Stimulated activated CD8-positive, alpha-beta memory T cell treated with anti-CD3 and anti-CD28 coated beads, Interleukin-7, amount 100 ng/mL, for 48 hours (primary cell): ENCODE measurements around the gene TRIM15.
A peak's percentile ranks its signal among the peaks of the same experiment; 100 is the strongest.

Experiments
- DNase-seq, 2 donors: peaks; one replicate each; pipeline ENCODE4 v3.0.0-alpha.2; 2020; ENCODE audit warnings: low read depth in 1 of 2; ENCODE audit errors: extremely low read depth in 1 of 2

TRIM15 gene

GRCh38 chr6:30194797-30195690 lies 31.7 kb downstream of the TRIM15 start:
- no peak for DNase-seq

- no peak for DNase-seq
Observed at GRCh38 chr6:30195951-30196350, 32.6 kb downstream of the TRIM15 start.

- DNase-seq: no peak
Observed at GRCh38 chr6:30196376-30196775, 33.0 kb downstream of the TRIM15 start.

- DNase-seq: no peak
Observed at GRCh38 chr6:30198166-30199084, 35.1 kb downstream of the TRIM15 start.

GRCh38 chr6:30200551-30201281 lies 37.4 kb downstream of the TRIM15 start:
- no peak for DNase-seq

GRCh38 chr6:30202366-30202765 lies 39.0 kb downstream of the TRIM15 start:
- DNase-seq: no peak

GRCh38 chr6:30204116-30204515 lies 40.8 kb downstream of the TRIM15 start:
- no peak for DNase-seq

- no peak for DNase-seq
Observed at GRCh38 chr6:30206152-30206551, 42.8 kb downstream of the TRIM15 start.

GRCh38 chr6:30206799-30207618 lies 43.7 kb downstream of the TRIM15 start:
- DNase-seq: no peak

GRCh38 chr6:30207619-30208295 lies 44.4 kb downstream of the TRIM15 start:
- DNase-seq: no peak

GRCh38 chr6:30211306-30211705 lies 48.0 kb downstream of the TRIM15 start:
- no peak for DNase-seq

GRCh38 chr6:30211899-30212298 lies 48.6 kb downstream of the TRIM15 start:
- no peak for DNase-seq

- DNase-seq: peak; percentile 92 to 96
Observed at GRCh38 chr6:30212865-30213666, 49.7 kb downstream of the TRIM15 start, which contains the start of gene TRIM26. Gene TRIM26 (minus strand): TSS chr6:30213406. CDS start chr6:30199103, 14,303 bp downstream.

GRCh38 chr6:30213667-30213956 lies 50.3 kb downstream of the TRIM15 start:
- no peak for DNase-seq

- peak; percentile 62 to 69 for DNase-seq
Observed at GRCh38 chr6:30213957-30214656, 50.8 kb downstream of the TRIM15 start.

- no peak for DNase-seq
Observed at GRCh38 chr6:30214657-30214982, 51.3 kb downstream of the TRIM15 start.

- DNase-seq: no peak
Observed at GRCh38 chr6:30216096-30216495, 52.8 kb downstream of the TRIM15 start.

- no peak for DNase-seq
Observed at GRCh38 chr6:30219244-30219643, 55.9 kb downstream of the TRIM15 start.
